ENCODE data around the gene CYBA.

Gene CYBA

GRCh38 chr16:88642881-88643643 lies 7.8 kb downstream of the CYBA start:
- no peak for DNase-seq

GRCh38 chr16:88640498-88641247 lies 10.2 kb downstream of the CYBA start:
- DNase-seq, result no peak

- DNase-seq, result no peak
Measured at GRCh38 chr16:88640039-88640495, 10.8 kb downstream of the CYBA start.

- DNase-seq, result no peak
Measured at GRCh38 chr16:88639231-88640038, 11.4 kb downstream of the CYBA start.

DNA sequence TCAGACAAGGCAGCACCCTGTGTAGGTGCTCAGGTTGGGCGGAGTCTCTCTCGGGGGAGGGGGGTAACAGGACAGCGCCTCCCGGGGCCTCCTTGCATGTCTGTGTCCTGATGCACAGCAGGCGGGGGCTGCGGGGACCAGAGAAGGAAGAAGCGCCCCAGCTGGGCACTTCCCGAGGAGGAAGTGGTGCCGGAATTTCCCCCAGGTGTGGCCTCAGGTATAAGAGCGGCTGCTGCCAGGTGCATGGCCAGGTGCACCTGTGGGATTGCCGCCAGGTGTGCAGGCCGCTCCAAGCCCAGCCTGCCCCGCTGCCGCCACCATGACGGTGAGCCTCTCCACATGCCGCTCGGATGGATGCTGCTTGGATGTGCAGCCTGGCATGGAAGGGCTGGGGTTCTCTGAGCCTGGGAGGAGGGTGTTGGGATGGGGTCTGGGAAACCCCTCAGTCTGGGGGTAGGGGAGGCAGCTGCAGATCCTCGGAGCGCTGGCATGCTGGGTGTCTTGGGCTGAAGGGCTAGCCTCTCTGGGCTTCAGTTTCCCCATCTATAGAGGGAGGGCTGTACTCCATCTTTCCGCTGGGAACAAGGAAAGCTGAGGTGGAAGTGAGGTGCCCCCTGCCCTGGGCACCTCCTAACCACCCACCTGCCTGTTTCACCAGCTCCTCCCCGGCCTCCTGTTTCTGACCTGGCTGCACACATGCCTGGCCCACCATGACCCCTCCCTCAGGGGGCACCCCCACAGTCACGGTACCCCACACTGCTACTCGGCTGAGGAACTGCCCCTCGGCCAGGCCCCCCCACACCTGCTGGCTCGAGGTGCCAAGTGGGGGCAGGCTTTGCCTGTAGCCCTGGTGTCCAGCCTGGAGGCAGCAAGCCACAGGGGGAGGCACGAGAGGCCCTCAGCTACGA lies 12.3 kb downstream of the CYBA start, which contains the start of gene IL17C:
TSS of gene IL17C (plus strand) at position 250 of the 908 bp plus-strand sequence. CDS start at position 320, 70 bp downstream.
- no peak for DNase-seq

DNA sequence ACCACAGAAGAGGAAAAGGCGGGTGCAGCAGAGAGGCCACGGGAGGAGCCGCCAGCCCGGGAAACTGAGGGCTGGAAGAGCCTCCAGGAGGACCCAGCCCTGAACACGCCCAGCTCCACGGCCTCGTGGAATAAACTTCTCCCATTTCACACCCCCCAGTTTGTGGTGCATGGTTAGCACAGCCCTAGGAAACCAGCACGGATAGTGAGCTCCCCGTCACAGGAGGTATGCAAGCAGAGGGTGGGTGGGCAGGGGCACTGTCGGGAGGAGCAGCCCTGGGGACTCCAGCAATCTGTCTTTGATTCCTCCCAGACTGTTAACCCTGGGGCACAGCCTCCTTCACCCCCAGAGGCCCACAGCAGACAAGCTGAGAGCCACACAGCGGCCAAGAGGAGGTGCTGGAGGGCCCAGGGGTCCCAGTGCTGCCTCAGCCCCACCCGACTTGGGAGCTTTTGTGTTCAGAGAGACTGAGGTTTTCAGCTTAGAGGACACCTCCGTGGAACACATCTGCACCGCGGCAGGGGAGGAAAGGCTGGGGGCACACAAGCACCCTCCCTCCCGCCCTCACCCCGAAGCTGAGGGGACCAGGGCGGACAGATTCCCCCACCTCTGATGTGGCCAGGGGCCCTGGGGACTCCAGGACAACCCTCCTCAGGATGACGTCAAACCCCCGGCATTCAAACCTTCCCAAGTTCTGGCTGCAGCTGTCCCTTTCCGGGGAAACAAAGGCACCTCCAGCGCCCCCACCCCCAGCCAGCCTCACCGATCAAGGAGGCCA lies 14.2 kb downstream of the CYBA start:
- DNase-seq, result no peak

- no peak for DNase-seq
Measured at GRCh38 chr16:88635671-88636319, 15.1 kb downstream of the CYBA start.

GRCh38 chr16:88634994-88635670 lies 15.7 kb downstream of the CYBA start:
- DNase-seq, result no peak

GRCh38 chr16:88634141-88634993 lies 16.5 kb downstream of the CYBA start:
- no peak for DNase-seq

- no peak for DNase-seq
Measured at GRCh38 chr16:88633684-88634140, 17.1 kb downstream of the CYBA start.

DNA sequence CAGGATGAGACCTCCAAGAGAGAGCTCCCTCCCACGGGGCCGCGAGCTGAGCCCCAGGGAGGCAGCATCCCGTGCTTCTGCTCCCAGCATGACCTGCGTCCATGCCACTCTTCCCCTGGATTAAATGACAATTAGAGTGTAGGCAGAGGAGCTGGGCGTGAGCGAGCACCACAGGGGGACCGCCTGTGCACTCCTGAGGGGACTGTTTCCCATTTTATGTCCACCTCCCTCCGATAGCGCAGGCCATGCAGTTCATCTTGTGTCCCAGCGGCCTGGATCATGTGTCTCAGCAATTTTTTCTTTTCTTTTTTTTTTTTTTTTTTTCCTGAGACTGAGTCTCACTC lies 18.3 kb downstream of the CYBA start:
- DNase-seq, result no peak

- no peak for DNase-seq
Measured at GRCh38 chr16:88631920-88632586, 18.8 kb downstream of the CYBA start.

DNA sequence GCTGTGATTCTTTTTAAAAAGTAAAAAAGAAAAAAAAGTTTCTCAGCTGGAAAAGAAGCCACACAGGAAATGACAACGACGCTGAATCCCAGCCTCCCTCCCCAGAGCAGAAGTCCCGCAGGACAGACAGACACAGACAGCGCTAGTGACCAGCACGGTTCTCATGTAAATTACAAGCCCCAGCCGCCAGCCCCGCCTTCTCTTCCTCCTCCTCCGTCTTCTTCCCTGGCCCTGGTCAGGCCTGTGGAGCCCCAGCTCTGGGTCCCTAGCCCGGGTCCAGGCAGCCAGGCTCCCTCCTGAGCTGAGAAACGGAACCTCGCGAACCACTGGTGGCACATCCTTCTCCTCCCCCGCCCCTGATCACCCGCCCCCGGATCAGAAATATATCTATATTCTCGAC lies 19.5 kb downstream of the CYBA start:
- DNase-seq, result no peak

- no peak for DNase-seq
Measured at GRCh38 chr16:88630941-88631340, 19.9 kb downstream of the CYBA start.

GRCh38 chr16:88630433-88630832 lies 20.4 kb downstream of the CYBA start:
- no peak for DNase-seq

DNA sequence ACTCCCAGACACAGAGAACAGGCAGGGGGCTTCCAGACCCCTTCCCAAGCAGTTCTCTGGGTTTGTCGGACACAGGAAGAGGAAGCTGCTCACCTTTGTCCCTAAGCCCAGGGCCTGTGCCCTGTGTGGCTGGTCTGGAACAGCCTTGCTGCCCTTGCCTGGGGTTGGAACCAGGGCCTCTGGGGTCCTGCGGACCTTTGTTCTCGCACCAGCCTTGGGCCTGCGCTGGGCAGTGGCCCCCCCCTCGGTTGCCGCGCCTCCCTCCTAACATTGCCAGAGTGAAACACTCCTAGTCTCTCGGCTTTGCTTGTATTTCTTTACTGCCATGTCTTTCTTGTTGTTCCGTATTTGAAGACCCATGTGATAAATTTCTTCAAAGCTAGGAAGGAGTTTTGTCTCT lies 21.0 kb downstream of the CYBA start:
- no peak for DNase-seq

DNA sequence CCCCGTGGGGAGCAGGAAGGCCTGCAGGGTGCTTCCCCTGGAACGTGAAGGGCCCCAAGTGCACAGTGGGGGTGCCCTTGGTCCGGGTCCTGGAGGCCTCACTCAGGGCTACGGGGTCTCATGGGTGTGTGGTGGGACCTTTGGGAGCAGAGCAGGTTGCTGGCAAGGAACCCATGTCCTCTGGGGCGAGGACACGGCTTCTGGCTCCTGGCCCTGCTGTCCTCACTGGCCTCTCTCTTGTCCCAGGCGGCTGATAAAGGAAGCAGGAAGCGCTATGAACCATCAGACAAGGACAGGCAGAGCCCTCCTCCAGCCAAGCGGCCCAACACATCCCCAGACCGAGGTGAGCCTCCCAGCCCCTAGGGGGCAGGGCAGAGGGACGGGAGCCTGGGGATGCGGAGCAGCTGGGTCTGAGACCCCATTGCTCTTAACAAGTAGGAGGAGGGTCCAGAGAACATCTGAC lies 22.3 kb downstream of the CYBA start:
- no peak for DNase-seq

All from midbrain (tissue), 1 donor.